Articular chondrocyte of knee joint (primary cell): ENCODE measurements around the gene FKBP2. TPM values are rescaled to one million over a fixed set of nuclear protein-coding genes. Genes with fewer than 3 reads are reported as not detected.

Experiments
- total RNA-seq: library from RNA; depleted of rRNA; stranded (reverse); fragments of >200 nt; gene quantifications from 2 replicates; pipeline ENCODE4 v1.2.3, GENCODE V29; 2012

The FKBP2 gene
- 32.5 and 35.7 TPM in 2 replicates for total RNA-seq

GRCh38 chr11:64240435-64241240 lies at the start of gene FKBP2:
Gene FKBP2 (plus strand): TSS chr11:64241095. CDS start chr11:64242388, 1,293 bp downstream.

GRCh38 chr11:64206457-64207255 lies 34.2 kb upstream of the FKBP2 start, which contains the start of gene FERMT3:
Gene FERMT3 (plus strand): TSS chr11:64206721. CDS start chr11:64207365, 644 bp downstream.

GRCh38 chr11:64225608-64226506 lies 15.0 kb upstream of the FKBP2 start, which contains the start of the genes NUDT22 and TRPT1:
Gene NUDT22 (plus strand): TSS chr11:64226274. CDS start chr11:64226653, 379 bp downstream.
Gene TRPT1 (minus strand): TSS chr11:64226186. CDS start chr11:64225860, 326 bp downstream.

GRCh38 chr11:64230171-64230984 lies 10.5 kb upstream of the FKBP2 start, which contains the start of gene DNAJC4:
Gene DNAJC4 (plus strand): TSS chr11:64230548. CDS start chr11:64230855, 307 bp downstream.

GRCh38 chr11:64233913-64234586 lies 6.8 kb upstream of the FKBP2 start, which contains the start of gene VEGFB:
Gene VEGFB (plus strand): TSS chr11:64234584. CDS start chr11:64234834, 250 bp downstream.

GRCh38 chr11:64246871-64247728 lies 6.2 kb downstream of the FKBP2 start, which contains the start of gene PPP1R14B:
Gene PPP1R14B (minus strand): TSS chr11:64246943. CDS start chr11:64246673, 270 bp downstream.

GRCh38 chr11:64251016-64251752 lies 10.3 kb downstream of the FKBP2 start, which contains the start of gene PLCB3:
Gene PLCB3 (plus strand): TSS chr11:64251530. CDS start chr11:64251650, 120 bp downstream.

GRCh38 chr11:64284048-64284961 lies 43.4 kb downstream of the FKBP2 start, which contains the start of gene BAD:
Gene BAD (minus strand): TSS chr11:64284665. CDS start chr11:64284368, 297 bp downstream.

GRCh38 chr11:64284962-64285884 lies 44.3 kb downstream of the FKBP2 start, which contains the start of gene GPR137:
Gene GPR137 (plus strand): TSS chr11:64285848. CDS start chr11:64286525, 677 bp downstream.

GRCh38 chr11:64291262-64291751 lies 50.4 kb downstream of the FKBP2 start, which contains the start of gene KCNK4:
Gene KCNK4 (plus strand): TSS chr11:64291302. CDS start chr11:64293019, 1,717 bp downstream.

Other genes starting within 250 kb of the FKBP2 start
- under 0.01 and 0.11 TPM in 2 replicates for gene FLRT1, start 205.2 kb upstream of the FKBP2 start, total RNA-seq
- 12.3 and 13.9 TPM in 2 replicates for gene MACROD1, start 75.0 kb upstream of the FKBP2 start, total RNA-seq
- gene STIP1, start 54.9 kb upstream of the FKBP2 start, total RNA-seq: 84.9 and 87.6 TPM in 2 replicates
- 1.0 and 1.2 TPM in 2 replicates for gene FERMT3, start 34.4 kb upstream of the FKBP2 start, total RNA-seq
- gene TRPT1, start 14.9 kb upstream of the FKBP2 start, total RNA-seq: 20.8 and 29.8 TPM in 2 replicates
- gene NUDT22, start 14.8 kb upstream of the FKBP2 start, total RNA-seq: 35.0 and 35.9 TPM in 2 replicates
- gene DNAJC4, start 10.5 kb upstream of the FKBP2 start, total RNA-seq: 9.1 and 11.8 TPM in 2 replicates
- gene VEGFB, start 6.5 kb upstream of the FKBP2 start, total RNA-seq: 17.3 and 25.5 TPM in 2 replicates
- 104 and 126 TPM in 2 replicates for gene PPP1R14B, start 5.8 kb downstream of the FKBP2 start, total RNA-seq
- 19.5 and 20.3 TPM in 2 replicates for gene PLCB3, start 10.4 kb downstream of the FKBP2 start, total RNA-seq
- 61.0 and 65.3 TPM in 2 replicates for gene BAD, start 43.6 kb downstream of the FKBP2 start, total RNA-seq
- gene GPR137, start 44.8 kb downstream of the FKBP2 start, total RNA-seq: 10.6 and 11.1 TPM in 2 replicates
- 0.11 TPM in 1 of 2 replicates, not detected in the other for gene KCNK4, start 50.2 kb downstream of the FKBP2 start, total RNA-seq
- 0.13 TPM in 1 of 2 replicates, not detected in the other for gene CATSPERZ, start 59.3 kb downstream of the FKBP2 start, total RNA-seq
- 17.6 and 18.7 TPM in 2 replicates for gene ESRRA, start 64.4 kb downstream of the FKBP2 start, total RNA-seq
- 109 and 165 TPM in 2 replicates for gene TRMT112, start 76.5 kb downstream of the FKBP2 start, total RNA-seq
- gene PRDX5, start 77.0 kb downstream of the FKBP2 start, total RNA-seq: 218 and 224 TPM in 2 replicates
- gene CCDC88B, start 99.1 kb downstream of the FKBP2 start, total RNA-seq: 0.26 and 0.86 TPM in 2 replicates
- gene RPS6KA4, start 118.1 kb downstream of the FKBP2 start, total RNA-seq: 26.3 and 38.2 TPM in 2 replicates